DMS153 (cell line): Measurements from ENCODE around the gene TPSD1.
"Not testable (repeated sequence)": the region's sequence is repeated elsewhere in the genome, so short reads cannot be mapped to it uniquely, and the experiment has no call there.

Experiments
- DNase-seq: peaks from one replicate; lab custom pipeline; 2025; lab: John Stamatoyannopoulos, UW

TPSD1 gene

GRCh38 chr16:1220841-1221627, 34.8 kb upstream of the TPSD1 start:
- no peak for DNase-seq

DNA sequence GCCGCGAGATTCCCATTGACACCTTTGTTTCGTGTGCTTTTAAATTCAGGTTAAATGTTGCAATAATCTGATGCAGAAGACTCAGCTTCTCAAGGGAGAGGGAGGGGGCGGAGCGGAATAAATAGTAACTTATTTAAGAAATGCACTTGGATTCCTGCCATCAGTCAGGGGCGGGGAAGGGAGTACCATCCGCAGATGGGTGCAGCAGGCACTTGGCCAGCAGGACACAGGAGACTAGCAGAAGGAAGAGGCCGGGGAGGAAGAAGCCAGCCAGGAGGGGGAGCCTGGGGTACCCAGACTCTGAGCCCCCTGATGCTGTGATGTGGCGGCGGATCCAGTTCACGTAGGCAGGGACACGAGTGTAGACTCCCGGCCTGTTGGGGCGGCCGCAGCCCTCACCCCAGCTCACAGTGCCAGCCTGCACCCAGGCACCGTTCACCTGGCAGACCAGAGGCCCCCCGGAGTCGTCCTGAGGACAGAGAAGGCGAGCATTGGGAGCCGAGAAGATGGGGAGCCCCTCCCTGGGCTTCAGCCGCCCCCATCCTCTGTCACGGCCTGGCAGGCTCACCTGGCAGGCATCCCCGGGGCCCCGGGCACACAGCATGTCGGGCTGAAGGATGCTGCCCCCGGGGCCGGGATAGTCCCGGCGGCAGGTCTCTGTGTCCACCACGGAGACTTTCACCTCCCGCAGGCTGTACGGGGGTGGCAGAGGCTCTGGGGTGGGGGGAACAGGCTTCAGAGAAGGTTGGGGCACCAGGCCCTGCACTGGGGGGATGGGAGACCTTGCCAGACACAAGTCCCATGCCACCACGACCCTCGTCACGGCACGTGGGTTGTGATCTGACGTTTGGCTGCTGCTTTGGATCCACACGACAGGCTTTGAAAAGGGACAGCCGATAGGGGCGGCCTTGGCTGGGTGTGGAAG, 34.0 kb upstream of the TPSD1 start:
- no peak for DNase-seq

GRCh38 chr16:1222553-1223354, 33.1 kb upstream of the TPSD1 start:
- no peak for DNase-seq

DNA sequence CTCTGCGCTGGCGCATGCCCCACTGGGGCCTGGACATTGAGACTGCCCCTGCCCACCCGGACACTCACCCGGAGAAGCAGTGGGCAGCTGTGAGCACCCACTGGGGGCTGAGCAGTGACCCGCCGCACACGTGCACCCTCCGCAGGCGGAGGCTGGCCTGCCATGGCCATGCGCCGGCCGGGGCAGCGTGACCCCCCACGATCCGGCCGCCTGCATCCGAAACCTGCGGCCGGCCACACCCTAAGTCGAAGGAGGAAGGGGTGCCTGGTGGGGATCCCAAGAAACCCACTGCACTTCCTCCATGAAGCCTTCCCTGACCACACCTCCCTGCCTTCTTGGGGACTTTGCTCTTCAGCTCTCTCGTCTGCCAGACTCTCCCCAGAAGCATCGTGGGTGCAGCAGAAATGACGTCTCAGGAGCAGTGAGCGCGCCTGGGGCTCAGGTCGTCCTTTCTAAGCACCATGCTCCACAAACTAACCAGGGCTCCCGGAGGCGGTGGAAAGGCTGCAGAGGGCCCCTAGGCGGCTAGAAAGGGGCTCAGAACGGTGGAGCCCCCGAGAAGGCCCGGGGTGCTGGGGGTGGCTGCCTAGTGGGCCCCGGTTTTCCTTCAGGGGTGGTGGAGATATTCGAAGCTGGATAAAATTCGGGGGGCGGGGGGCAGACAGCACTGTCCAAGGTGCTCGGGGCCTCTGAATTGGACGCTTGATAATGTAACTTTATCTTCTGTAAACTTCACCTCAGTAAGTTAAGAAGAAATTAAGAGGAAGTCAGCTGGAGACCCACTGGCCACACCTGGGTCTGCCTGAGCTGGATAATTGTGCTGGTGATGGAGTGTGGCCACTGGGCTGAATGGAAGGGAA, 32.3 kb upstream of the TPSD1 start:
- DNase-seq = no peak

DNA sequence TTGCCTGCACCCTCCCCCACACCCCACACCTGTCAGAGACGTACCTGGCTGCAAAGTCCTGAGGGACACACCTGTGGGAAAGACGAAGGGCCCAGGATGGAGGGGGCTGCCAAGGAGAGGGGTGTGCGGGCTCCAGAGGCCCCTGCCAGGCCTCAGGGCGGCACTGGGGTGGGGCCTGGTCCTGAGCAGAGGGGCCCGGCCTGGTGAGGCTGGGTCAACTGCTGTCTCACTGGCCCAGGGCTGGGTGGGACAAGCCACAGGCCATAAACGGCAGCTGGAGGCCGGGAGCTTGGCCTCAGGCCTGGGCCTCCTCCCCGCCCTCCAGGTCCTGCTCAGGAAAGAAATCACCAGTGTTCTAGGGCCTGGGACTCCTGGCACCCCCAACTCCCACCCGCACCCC, 31.3 kb upstream of the TPSD1 start:
- no peak for DNase-seq

DNA sequence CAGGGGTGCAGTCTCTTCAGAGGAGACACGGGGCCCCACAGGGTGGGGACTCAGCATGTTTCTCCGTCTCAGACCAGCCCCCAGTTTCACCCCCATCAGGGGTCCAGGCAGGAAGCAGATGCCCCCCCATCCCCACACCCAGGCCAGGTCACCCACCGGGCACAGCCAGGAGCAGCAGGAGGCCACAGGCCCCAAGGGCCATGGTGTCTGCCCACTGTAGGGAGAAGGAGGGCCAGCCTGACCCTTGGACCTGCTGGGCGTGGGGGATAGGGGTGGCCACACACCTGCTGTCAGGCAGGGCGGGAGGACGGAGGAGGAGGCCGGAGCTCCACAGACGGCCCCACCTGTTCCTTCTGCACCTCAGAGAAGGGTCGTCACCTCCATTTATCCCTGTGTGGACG, 30.8 kb upstream of the TPSD1 start, which contains the start of gene TPSG1:
Gene TPSG1, minus strand, starts transcription at position 218 of the 401 bp plus-strand sequence. Its CDS starts 16 bp downstream, at position 202.
- no peak for DNase-seq

DNA sequence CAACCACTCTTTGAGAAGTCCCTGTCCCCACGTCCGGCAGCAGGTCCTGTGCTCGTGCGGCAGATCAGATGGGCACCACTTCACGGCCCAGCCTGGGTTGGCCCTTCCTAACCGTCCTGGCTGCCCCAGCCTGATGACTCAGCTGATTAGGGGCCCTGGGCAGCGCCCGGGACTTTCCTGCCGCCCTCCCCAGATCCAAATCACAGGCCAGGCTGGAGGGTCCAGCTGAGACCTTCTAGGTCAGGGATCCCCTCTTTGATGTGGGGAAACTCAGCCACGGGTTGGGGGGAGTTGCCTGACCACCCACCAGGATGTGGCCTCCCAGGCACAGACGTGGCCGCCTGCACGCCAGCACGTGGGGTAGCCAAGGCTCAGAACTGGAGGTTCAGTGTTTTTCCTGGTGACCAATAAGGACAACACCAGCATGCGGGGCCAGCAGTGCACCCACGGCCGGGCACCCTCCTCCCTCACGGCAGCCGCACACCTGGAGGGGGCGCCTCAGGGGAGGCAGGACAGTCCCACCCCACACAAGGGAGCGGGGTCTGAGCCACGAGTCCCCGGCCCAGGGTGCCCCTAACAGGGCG, 30.0 kb upstream of the TPSD1 start:
- DNase-seq = not testable (repeated sequence)

- DNase-seq = not testable (repeated sequence)
Observed at GRCh38 chr16:1226692-1227091, 29.2 kb upstream of the TPSD1 start.

GRCh38 chr16:1228227-1228626, 27.6 kb upstream of the TPSD1 start:
- not testable (repeated sequence) for DNase-seq

- not testable (repeated sequence) for DNase-seq
Observed at GRCh38 chr16:1229476-1229875, 26.4 kb upstream of the TPSD1 start.

GRCh38 chr16:1230084-1230470, 25.8 kb upstream of the TPSD1 start, which contains the start of gene TPSB2:
Gene TPSB2, minus strand, starts transcription at chr16:1230184. Its CDS starts 233 bp downstream, at chr16:1229951.
- DNase-seq = not testable (repeated sequence)

DNA sequence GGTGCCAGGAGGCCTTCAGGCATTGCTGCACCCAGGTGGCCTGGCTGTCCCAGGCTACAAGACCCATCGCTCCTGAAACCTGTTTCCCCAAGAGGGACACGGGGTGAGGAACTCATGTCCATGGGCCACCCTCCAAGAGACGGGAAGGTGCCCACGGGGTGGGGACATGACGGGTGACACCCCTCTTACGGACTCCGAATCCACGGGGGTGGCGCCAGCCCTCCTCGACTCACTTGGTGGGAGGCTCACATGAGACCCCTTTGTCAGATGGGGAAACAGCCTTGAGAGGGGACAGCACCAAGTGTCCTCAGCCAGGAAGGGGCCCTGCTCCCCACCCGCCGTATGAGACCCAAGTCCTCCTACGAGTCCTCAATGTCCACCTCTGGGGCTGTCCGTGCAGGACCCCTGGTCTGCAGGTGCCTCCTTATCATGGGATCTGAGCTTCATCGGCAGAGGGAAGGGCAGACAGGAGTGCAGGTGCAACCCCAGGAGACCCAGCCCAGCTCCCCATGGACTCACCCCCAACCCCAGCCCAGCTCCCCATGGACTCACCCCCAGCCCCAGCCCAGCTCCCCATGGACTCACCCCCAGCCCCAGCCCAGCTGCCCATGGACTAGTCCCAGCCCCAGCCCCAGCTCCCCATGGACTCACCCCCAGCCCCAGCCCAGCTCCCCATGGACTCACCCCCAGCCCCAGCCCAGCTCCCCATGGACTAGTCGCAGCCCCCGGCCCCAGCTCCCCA, 25.2 kb upstream of the TPSD1 start:
- not testable (repeated sequence) for DNase-seq

- not testable (repeated sequence) for DNase-seq
Observed at GRCh38 chr16:1231301-1231700, 24.6 kb upstream of the TPSD1 start.

DNA sequence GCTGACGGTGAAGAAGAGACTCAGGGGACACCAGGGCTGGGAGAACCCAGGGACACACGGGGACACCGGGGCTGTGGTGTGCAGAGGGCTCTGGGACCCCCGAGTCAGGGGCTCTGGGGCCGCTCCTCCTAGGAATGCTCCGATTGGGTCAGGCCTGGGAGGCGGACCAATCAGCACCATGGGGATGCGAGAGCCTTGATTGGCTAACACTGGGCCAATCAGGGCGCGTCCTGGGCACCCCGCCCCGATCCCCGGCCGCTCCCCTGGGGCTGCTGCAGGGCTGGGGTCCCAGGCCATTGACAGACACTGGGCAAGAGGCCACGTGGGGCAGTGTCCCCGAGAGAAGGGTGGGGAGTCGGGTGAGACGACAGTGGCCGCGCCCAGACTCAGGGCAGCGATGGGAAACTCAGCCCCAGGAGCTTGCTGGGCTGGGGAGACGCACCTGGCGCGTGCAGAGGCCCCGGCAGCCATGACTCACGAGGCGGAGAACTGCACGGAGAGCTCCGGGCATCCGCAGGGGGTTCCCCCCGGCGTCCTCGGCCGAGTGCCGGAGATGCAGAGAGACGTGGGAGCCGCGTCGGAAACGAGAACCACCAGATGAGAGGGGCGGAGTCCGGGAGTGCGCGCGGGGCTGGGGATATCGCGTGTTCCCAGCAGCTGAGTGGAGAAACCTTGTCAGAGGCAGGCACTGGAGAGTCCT, 23.7 kb upstream of the TPSD1 start:
- not testable (repeated sequence) for DNase-seq

DNA sequence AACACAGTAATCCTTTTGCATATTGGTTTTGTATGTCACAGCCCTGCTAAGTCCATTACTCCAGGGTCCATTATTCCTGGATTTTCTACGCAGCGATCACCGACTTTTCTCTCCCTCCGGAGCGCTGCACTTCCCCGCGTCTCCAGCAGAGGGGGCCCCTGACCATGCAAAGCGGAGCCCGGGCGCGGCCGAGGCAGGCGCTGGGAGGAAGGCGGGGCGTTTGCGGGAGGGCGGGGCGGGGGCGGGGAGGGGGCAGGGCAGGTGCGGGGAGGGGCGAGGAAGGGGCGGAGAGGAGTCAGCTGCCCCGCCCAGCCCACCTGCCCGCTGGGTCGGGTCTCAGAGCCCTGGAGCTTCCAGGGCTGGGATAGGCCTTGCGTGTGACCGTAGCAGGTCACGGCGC, 19.2 kb upstream of the TPSD1 start:
- not testable (repeated sequence) for DNase-seq

- DNase-seq = no peak
Observed at GRCh38 chr16:1237990-1238389, 17.9 kb upstream of the TPSD1 start.

GRCh38 chr16:1238909-1239308, 17.0 kb upstream of the TPSD1 start:
- DNase-seq = not testable (repeated sequence)

DNA sequence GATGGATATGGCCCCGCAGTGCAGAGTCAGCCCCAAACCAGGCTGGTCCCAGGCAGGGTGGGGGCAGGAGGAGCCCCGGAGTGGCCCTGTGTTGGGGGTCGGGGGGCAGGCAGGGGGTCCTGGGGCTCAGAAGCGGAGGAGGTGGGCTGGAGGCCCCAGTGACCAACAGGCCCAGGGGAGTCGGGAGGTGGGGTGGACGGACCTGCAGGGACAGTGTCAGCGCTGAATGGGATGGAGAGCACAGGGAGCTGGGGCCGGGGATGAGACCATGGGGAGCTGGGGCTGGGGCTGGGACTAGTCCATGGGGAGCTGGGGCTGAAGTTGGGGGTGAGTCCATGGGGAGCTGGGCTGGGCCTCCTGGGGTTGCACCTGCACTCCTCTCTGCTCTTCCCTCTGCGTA, 16.3 kb upstream of the TPSD1 start:
- DNase-seq = not testable (repeated sequence)

- DNase-seq = not testable (repeated sequence)
Observed at GRCh38 chr16:1240436-1240835, 15.4 kb upstream of the TPSD1 start, which contains the start of gene TPSAB1. Gene TPSAB1, plus strand, starts transcription at chr16:1240705. Its CDS starts 234 bp downstream, at chr16:1240939.
